Measurements from ENCODE around the gene FAHD2B.
"Not testable (repeated sequence)": the region's sequence is repeated elsewhere in the genome, so short reads cannot be mapped to it uniquely, and the experiment has no call there.

DNA sequence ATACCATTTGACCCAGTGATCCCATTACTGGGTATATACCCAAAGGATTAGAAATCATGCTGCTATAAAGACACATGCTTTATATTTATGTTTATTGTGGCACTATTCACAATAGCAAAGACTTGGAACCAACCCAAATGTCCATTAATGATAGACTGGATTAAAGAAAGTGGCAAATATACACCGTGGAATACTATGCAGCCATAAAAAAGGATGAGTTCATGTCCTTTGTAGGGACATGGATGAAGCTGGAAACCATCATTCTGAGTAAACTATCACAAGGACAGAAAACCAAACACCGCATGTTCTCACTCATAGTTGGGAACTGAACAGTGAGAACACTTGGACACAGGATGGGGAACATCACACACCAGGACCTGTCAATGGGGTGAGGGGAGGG lies 12.2 kb upstream of the FAHD2B start:
- TF ChIP-seq CTCF (IDR thresholded peaks at IDR 0.05); FOSL2 (IDR thresholded peaks at IDR 0.05; ENCODE audit: borderline replicate concordance, low read depth); POLR2AphosphoS5 (IDR thresholded peaks at IDR 0.05; ENCODE audit: low read depth, low read length); YY1 (IDR thresholded peaks at IDR 0.05; ENCODE audit: low read depth); EP300 (IDR thresholded peaks at IDR 0.05; ENCODE audit: borderline replicate concordance in 1 of 2, low read depth in 1 of 2, low read length in 1 of 2); USF1 (IDR thresholded peaks at IDR 0.05; ENCODE audit: borderline replicate concordance, low read depth); FOXJ3 (CRISPR knock-in tag; IDR thresholded peaks at IDR 0.05); NRF1 (IDR thresholded peaks at IDR 0.05; ENCODE audit: low read depth, low read length); MXI1 (IDR thresholded peaks at IDR 0.05; ENCODE audit: low read depth, low read length): not testable (repeated sequence)
- TF ChIP-seq, protein P1, sequence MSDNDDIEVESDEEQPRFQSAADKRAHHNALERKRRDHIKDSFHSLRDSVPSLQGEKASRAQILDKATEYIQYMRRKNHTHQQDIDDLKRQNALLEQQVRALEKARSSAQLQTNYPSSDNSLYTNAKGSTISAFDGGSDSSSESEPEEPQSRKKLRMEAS (IDR thresholded peaks at IDR 0.05; ENCODE audit: low read depth), result not testable (repeated sequence)
